HepG2 (cell line): Measurements from ENCODE around the gene SRP72. TPM values are rescaled to one million over a fixed set of nuclear protein-coding genes. Genes with fewer than 3 reads are reported as not detected.

ENCODE experiments used
- ATAC-seq: fragments of 200-7000 bp; cut with Tn5 transposase; 3 replicates; pipeline ENCODE4 v1.9.1; 2020; ENCODE audit warnings: mild to moderate bottlenecking, moderate library complexity
- BruUV-seq: library from RNA; stranded (reverse); fragments of 400-500 nt; replicated peaks from 2 replicates; lab custom pipeline; 2021; lab: Mats Ljungman, UMichigan
- CTCF ChIA-PET: fragments of 300-600 bp; formaldehyde crosslinking; extraction: SDS; loops from one replicate; lab custom pipeline; 2021; ENCODE audit warnings: low total read pairs, inconsistent platforms, low intra/inter-chr PET ratio; lab: Yijun Ruan, JAX
- POLR2A ChIA-PET: fragments of 350-600 bp; sonication (Branson Sonifier 250); formaldehyde crosslinking; loops from one replicate; lab custom pipeline; 2020; ENCODE audit warnings: antibody characterized with exemption, inconsistent platforms; lab: Yijun Ruan, JAX
- DNase-seq: peaks from one replicate; pipeline ENCODE4 v3.0.0-alpha.2; 2015; ENCODE audit warnings: low spot score
- FAIRE-seq: peaks from 3 replicates; lab custom pipeline; 2011; peaks lifted over from hg19 to GRCh38; lab: Jason Lieb, UNC
- H2AFZ ChIP-seq: one replicate; pipeline ENCODE4 v1.6.1; 2011; ENCODE audit warnings: low read length, inconsistent platforms
- H3K27ac ChIP-seq: fragments of 300-600 bp; 3 replicates; pipeline ENCODE4 v1.8.0; 2011; ENCODE audit warnings: mixed run types, mild to moderate bottlenecking, mixed read lengths, low read length, inconsistent platforms; ENCODE audit not compliant: insufficient read depth; ENCODE audit errors: extremely low read length
- H3K27me3 ChIP-seq, 2 experiments: fragments of 200-600 bp in 1 of 2; 2 replicates in 1 of 2; 3 replicates in 1 of 2; pipeline versions ENCODE4 v1.6.0 to v1.8.0; 2011; ENCODE audit warnings: low read length in 2 of 2, mild to moderate bottlenecking in 2 of 2, moderate library complexity in 2 of 2, inconsistent platforms in 1 of 2; ENCODE audit not compliant: insufficient read depth in 2 of 2, control insufficient read depth in 1 of 2
- H3K36me3 ChIP-seq, 2 experiments: fragments of 200-600 bp in 1 of 2; replicated peaks in 1 of 2; 2 replicates in 1 of 2; 3 replicates in 1 of 2; pipeline versions ENCODE4 v1.5.1 to v1.8.0; 2011; ENCODE audit warnings: low read length in 2 of 2, inconsistent platforms in 1 of 2; ENCODE audit not compliant: insufficient read depth in 2 of 2, control insufficient read depth in 1 of 2
- H3K4me1 ChIP-seq: 2 replicates; pipeline ENCODE4 v1.5.1; 2012; ENCODE audit warnings: low read length, inconsistent platforms; ENCODE audit not compliant: insufficient read depth
- H3K4me2 ChIP-seq: 2 replicates; pipeline ENCODE4 v1.6.0; 2011; ENCODE audit warnings: low read depth, low read length, inconsistent platforms
- H3K4me3 ChIP-seq, 3 experiments: fragments of 200-600 bp in 1 of 3; sonication (generic), shearing (Covaris generic) in 1 of 3; replicated peaks in 1 of 3; 2 replicates each; pipeline ENCODE4 v1.5.1; 2011 to 2016; ENCODE audit warnings: low read length in 3 of 3, inconsistent platforms in 2 of 3, low read depth in 2 of 3, mild to moderate bottlenecking in 2 of 3, control low read depth in 1 of 3, mixed read lengths in 1 of 3; ENCODE audit not compliant: insufficient read depth in 1 of 3
- H3K79me2 ChIP-seq: one replicate; pipeline ENCODE4 v1.6.1; 2011; ENCODE audit warnings: low read length, inconsistent platforms; ENCODE audit not compliant: insufficient read depth
- H3K9ac ChIP-seq: 2 replicates; pipeline ENCODE4 v1.6.0; 2011; ENCODE audit warnings: mild to moderate bottlenecking, low read depth, low read length, inconsistent platforms; ENCODE audit not compliant: insufficient read depth
- H3K9me3 ChIP-seq: 2 replicates; pipeline ENCODE4 v1.5.1; 2012; ENCODE audit warnings: mild to moderate bottlenecking, low read length
- H4K20me1 ChIP-seq: 2 replicates; pipeline ENCODE4 v1.6.0; 2011; ENCODE audit warnings: inconsistent platforms, mild to moderate bottlenecking, low read length, moderate library complexity; ENCODE audit not compliant: insufficient read depth
- HNF4A ChIP-seq: sonication (generic); formaldehyde crosslinking; IDR thresholded peaks from 2 replicates; pipeline ENCODE4 v1.4.0; 2020; ENCODE audit warnings: missing genetic modification reagents
- ISX ChIP-seq: sonication (generic); formaldehyde crosslinking; conservative IDR thresholded peaks from 2 replicates; pipeline ENCODE4 v1.5.0; 2020; ENCODE audit warnings: missing genetic modification reagents
- NFE2L1 ChIP-seq: sonication (generic); formaldehyde crosslinking; IDR thresholded peaks from 2 replicates; pipeline ENCODE4 v1.4.0; 2020; ENCODE audit warnings: missing genetic modification reagents, mild to moderate bottlenecking, borderline replicate concordance
- ZNF232 ChIP-seq: sonication (generic); formaldehyde crosslinking; IDR thresholded peaks from 2 replicates; pipeline ENCODE4 v1.4.0; 2020; ENCODE audit warnings: missing genetic modification reagents, borderline replicate concordance
- ZNF264 ChIP-seq: sonication (generic); formaldehyde crosslinking; IDR thresholded peaks from 2 replicates; pipeline ENCODE4 v1.4.0; 2020; ENCODE audit warnings: missing genetic modification reagents
- ZNF331 ChIP-seq: sonication (generic); formaldehyde crosslinking; IDR thresholded peaks from 2 replicates; pipeline ENCODE4 v1.4.0; 2020; ENCODE audit warnings: missing genetic modification reagents
- ZNF343 ChIP-seq: sonication (generic); formaldehyde crosslinking; IDR thresholded peaks from 2 replicates; pipeline ENCODE4 v1.4.0; 2020; ENCODE audit warnings: mild to moderate bottlenecking, missing genetic modification reagents
- WGBS: methylation state at CpG from one replicate; pipeline ENCODE4 v1.1.6; 2017; ENCODE audit warnings: low lambda C conversion rate; 5-methylcytosine and 5-hydroxymethylcytosine counted together
- in situ Hi-C: cut with HindIII; loops from 2 replicates; pipeline ENCODE4 v1.10.0; 2017; ENCODE audit warnings: low pct_unique_long_range_greater_than_20kb; ENCODE audit not compliant: extremely low pct_ligation_motif_present
- intact Hi-C: fragments of 100-400 bp; cut with micrococcal nuclease; formaldehyde crosslinking; loops from one replicate; pipeline ENCODE4 v1.10.0; 2022; ENCODE audit not compliant: unreplicated experiment
- polyA plus RNA-seq, 8 experiments: library from polyadenylated mRNA; depleted of rRNA in 3 of 8; stranded (reverse) in 7 of 8; unstranded in 1 of 8; fragments of >200 nt; fragmentation: Illumina TruSeq in 4 of 8; extraction: Trizol in 4 of 8; gene quantifications; 2 replicates each; pipeline versions ENCODE4 v1.2.1 to v1.2.3, GENCODE V29; 2011 to 2016; ENCODE audit warnings: low read depth in 4 of 8, missing spikeins in 1 of 8, mixed read lengths in 1 of 8; ENCODE audit not compliant: insufficient read depth in 1 of 8
- total RNA-seq, 5 experiments: library from RNA; depleted of rRNA; stranded (reverse); fragments of >200 nt; fragmentation: Illumina TruSeq; extraction: Trizol; gene quantifications; 2 replicates each; pipeline ENCODE4 v1.2.3, GENCODE V29; 2016; ENCODE audit warnings: low read depth in 1 of 5
- TF ChIP-seq, protein P1 (sequence below): sonication (generic); formaldehyde crosslinking; IDR thresholded peaks from 2 replicates; pipeline ENCODE4 v1.4.0; 2020; ENCODE audit warnings: mild to moderate bottlenecking, low read depth, missing genetic modification reagents
- TF ChIP-seq, protein P2 (sequence below): sonication (generic); formaldehyde crosslinking; IDR thresholded peaks from 2 replicates; pipeline ENCODE4 v1.5.0; 2020; ENCODE audit warnings: missing genetic modification reagents
- TF ChIP-seq, protein P3 (sequence below): sonication (generic); formaldehyde crosslinking; conservative IDR thresholded peaks from 2 replicates; pipeline ENCODE4 v1.8.1; 2023; ENCODE audit warnings: missing genetic modification reagents
- TF ChIP-seq, protein P4 (sequence below): sonication (generic); formaldehyde crosslinking; IDR thresholded peaks from 2 replicates; pipeline ENCODE4 v1.8.1; 2023; ENCODE audit warnings: mild to moderate bottlenecking, missing genetic modification reagents

The SRP72 gene
- total and polyA plus RNA-seq, 2 of the 13 experiments (the other 11 are each of a cell fraction or from before 2014, with no cell fraction given) = 64.9 to 75.6 TPM

DNA sequence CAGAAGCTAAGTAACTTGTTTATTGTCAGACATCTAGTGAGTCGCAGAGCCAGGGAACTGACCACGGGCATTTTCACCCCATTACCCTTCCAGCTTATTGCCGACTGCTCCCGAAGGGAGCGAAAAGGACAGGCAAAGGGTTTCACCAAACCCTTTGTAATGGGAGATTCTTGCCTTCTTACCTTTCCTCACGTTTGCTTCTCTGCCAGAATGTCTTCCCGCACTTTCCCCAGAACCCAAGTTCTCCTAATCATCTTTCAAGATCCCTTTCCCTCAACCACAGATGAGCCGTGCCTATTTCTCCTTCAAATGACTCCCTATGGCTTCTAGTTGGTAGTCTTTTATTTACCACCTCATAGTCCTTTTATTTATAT is 520 bp upstream of the SRP72 start:
- Histone ChIP-seq H3K4me1 (peaks cover 25% of the 10 kb centered on the region), H3K27me3 (no peaks in the 10 kb centered on the region; a peak in 1 of 5 replicates), H3K36me3 (peaks cover 2 to 18% of the 10 kb centered on the region in 2 experiments; a peak in 4 of 5 replicates), H3K79me2 (peaks cover 60% of the 10 kb centered on the region), H3K9ac (peak overlapping the region; percentile 98), H3K4me3 (peak overlapping the region; percentile 79 to 90 (median 83)), H2AFZ (no peak overlapping the region), H4K20me1 (peaks cover 18% of the 10 kb centered on the region), H3K9me3 (no peaks in the 10 kb centered on the region), H3K27ac (peak overlapping the region; percentile 83)
- intact Hi-C loops (loop anchor here (2.0 to 5.0 kb wide), 2 partner anchors 40 to 78 kb away; no protein-coding TSS in a partner anchor), in situ Hi-C loops (no loop called here)
- DNase-seq (no peak), FAIRE-seq (no peak), ATAC-seq (peak; percentile 5; the same call in 1 of the 3 replicates)
- ChIA-PET POLR2A (interaction anchor here (0.6 to 2.8 kb wide), 7 partner anchors 9 to 83 kb away, joined by 4 to 24 read pairs (median 5); partner anchors contain the start of genes AASDH, PAICS and PPAT), CTCF (no interaction called here)
- WGBS = 2% methylated on average over 8 of the region's 8 CpGs
- TSS peak; percentile 75 for BruUV-seq
- no peak for TF ChIP-seq ZNF331 (CRISPR knock-in tag)
- peak; percentile 21; the same call in 1 of the 2 replicates for TF ChIP-seq ZNF232 (CRISPR knock-in tag)
- TF ChIP-seq HNF4A = no peak
- TF ChIP-seq, protein P1, sequence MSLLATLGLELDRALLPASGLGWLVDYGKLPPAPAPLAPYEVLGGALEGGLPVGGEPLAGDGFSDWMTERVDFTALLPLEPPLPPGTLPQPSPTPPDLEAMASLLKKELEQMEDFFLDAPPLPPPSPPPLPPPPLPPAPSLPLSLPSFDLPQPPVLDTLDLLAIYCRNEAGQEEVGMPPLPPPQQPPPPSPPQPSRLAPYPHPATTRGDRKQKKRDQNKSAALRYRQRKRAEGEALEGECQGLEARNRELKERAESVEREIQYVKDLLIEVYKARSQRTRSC (CRISPR knock-in tag) = 0 out of 2 replicates have a peak, but pooled peaks have one; percentile 80
- 0 out of 2 replicates have a peak, but pooled peaks have one; percentile 20 for TF ChIP-seq ZNF343 (CRISPR knock-in tag)
- TF ChIP-seq ZNF264 (CRISPR knock-in tag) = 0 out of 2 replicates have a peak, but pooled peaks have one; percentile 24
- TF ChIP-seq, protein P2, sequence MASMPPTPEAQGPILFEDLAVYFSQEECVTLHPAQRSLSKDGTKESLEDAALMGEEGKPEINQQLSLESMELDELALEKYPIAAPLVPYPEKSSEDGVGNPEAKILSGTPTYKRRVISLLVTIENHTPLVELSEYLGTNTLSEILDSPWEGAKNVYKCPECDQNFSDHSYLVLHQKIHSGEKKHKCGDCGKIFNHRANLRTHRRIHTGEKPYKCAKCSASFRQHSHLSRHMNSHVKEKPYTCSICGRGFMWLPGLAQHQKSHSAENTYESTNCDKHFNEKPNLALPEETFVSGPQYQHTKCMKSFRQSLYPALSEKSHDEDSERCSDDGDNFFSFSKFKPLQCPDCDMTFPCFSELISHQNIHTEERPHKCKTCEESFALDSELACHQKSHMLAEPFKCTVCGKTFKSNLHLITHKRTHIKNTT (CRISPR knock-in tag) = no peak
- TF ChIP-seq, protein P3, sequence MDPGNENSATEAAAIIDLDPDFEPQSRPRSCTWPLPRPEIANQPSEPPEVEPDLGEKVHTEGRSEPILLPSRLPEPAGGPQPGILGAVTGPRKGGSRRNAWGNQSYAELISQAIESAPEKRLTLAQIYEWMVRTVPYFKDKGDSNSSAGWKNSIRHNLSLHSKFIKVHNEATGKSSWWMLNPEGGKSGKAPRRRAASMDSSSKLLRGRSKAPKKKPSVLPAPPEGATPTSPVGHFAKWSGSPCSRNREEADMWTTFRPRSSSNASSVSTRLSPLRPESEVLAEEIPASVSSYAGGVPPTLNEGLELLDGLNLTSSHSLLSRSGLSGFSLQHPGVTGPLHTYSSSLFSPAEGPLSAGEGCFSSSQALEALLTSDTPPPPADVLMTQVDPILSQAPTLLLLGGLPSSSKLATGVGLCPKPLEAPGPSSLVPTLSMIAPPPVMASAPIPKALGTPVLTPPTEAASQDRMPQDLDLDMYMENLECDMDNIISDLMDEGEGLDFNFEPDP = no peak
- no peak for TF ChIP-seq ISX (CRISPR knock-in tag)
- TF ChIP-seq NFE2L1 (CRISPR knock-in tag) = no peak
- TF ChIP-seq, protein P4, sequence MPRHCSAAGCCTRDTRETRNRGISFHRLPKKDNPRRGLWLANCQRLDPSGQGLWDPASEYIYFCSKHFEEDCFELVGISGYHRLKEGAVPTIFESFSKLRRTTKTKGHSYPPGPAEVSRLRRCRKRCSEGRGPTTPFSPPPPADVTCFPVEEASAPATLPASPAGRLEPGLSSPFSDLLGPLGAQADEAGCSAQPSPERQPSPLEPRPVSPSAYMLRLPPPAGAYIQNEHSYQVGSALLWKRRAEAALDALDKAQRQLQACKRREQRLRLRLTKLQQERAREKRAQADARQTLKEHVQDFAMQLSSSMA (CRISPR knock-in tag) = no peak
- TF ChIP-seq, all 625 proteins: peak for 4
- H3K4me2 ChIP-seq = peak overlapping the region; percentile 80
